ENCODE results near the gene GPC6.

DNA sequence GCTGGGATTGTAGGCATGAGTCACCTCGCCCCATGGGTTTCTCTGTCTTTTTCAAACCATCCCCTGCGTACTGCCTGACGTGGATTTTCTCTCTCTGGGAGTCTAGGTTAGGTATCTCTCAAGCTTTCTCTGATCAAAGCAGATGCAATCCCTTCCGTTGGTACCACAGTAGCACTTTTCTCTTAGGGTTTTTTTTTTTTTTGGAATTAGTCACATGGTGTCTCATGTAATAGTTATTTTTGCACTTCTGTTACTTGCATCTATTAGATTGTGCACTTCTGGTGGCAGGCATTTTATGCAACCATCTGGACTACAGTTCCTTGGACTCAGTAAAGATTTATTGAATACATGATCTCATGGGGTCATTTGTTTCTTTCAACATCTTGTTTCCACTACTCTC is 72.1 kb downstream of the GPC6 start:
- TF ChIP-seq, protein P1, sequence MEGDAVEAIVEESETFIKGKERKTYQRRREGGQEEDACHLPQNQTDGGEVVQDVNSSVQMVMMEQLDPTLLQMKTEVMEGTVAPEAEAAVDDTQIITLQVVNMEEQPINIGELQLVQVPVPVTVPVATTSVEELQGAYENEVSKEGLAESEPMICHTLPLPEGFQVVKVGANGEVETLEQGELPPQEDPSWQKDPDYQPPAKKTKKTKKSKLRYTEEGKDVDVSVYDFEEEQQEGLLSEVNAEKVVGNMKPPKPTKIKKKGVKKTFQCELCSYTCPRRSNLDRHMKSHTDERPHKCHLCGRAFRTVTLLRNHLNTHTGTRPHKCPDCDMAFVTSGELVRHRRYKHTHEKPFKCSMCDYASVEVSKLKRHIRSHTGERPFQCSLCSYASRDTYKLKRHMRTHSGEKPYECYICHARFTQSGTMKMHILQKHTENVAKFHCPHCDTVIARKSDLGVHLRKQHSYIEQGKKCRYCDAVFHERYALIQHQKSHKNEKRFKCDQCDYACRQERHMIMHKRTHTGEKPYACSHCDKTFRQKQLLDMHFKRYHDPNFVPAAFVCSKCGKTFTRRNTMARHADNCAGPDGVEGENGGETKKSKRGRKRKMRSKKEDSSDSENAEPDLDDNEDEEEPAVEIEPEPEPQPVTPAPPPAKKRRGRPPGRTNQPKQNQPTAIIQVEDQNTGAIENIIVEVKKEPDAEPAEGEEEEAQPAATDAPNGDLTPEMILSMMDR (IDR thresholded peaks at IDR 0.05; ENCODE audit: insufficient read depth, low read length, poor library complexity, severe bottlenecking): no peak
- TF ChIP-seq EZH2phosphoT487 (conservative IDR thresholded peaks at IDR 0.05; ENCODE audit: low read length): no peak
